SHP77 treated with DMSO at 0.1 percent for 48 hours (cell line): ENCODE measurements around the gene ACOT6.
"Not testable (repeated sequence)": the region's sequence is repeated elsewhere in the genome, so short reads cannot be mapped to it uniquely, and the experiment has no call there.

ENCODE experiments used
- DNase-seq: peaks from one replicate; lab custom pipeline; 2025; lab: John Stamatoyannopoulos, UW

The ACOT6 gene

DNA sequence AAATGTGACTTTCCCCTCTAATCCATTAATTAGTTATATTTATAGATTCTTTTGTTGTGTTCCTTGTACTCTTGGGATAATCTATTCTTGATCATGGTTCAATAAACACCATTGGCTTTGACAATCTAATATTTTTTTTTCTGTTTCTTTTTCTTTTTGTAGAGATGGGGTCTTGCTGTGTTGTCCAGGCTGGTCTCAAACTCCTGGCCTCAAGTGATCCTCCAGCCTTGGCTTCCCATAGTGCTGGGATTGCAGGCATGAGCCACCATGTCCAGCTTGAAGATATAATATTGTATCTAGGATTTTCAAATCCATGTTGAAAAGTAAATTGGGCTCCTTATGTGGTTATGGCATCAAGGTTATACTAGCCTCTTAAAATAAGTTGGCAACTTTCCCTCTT lies 38.7 kb downstream of the ACOT6 start:
- no peak for DNase-seq

DNA sequence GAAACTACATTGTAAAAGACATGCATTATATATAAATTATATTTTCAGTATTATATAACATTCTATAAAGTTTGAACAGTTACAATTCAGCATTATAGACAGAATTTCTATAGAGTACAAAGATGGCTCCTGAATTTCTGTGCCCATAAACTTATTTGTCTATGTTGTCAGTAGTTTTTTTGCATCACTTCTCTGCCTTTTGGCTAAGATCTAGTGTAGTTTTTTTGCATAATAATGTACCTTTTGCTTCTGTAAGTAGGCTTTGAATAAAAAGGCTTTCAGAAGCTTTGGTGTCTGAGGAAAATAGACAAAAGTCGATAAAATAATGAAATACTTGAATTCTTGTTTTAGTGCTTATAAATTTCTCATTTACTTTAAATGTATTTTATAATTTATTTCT lies 43.5 kb downstream of the ACOT6 start:
- no peak for DNase-seq

DNA sequence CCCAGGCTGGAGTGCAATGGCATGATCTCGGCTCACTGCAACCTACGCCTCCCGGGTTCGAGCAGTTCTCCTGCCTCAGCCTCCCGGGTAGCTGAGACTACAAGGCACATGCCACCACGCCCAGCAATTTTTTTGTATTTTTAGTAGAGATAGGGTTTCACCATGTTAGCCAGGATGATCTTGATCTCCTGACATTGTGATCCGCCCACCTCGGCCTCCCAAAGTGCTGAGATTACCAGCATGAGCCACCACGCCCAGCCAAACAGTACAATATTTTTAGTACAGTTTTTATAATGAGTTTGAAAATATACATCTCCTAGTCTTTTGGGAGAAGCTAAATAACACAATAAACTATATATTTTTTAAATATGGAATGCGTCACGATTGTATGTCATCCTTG lies 46.9 kb downstream of the ACOT6 start:
- DNase-seq = not testable (repeated sequence)

DNA sequence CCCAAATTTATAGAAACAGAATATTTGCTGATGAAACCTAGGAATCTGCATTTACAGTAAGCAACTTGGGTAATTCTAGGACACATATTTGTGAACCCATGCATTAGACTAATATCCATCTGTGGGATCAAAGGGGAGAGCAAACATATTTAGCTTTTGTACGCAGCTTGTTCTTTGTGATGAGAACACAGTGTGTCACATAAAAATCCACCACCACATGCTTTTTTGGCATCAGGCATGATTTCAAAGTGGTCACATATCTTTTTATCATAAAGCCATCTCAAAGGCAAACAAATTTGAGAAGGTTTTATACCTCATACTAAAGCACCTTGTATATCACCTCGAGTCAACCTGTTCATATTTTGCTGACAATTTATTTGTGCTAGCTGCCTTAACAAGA lies 48.2 kb downstream of the ACOT6 start:
- DNase-seq = no peak

GRCh38 chr14:73661872-73662271 lies 49.6 kb downstream of the ACOT6 start:
- no peak for DNase-seq

DNA sequence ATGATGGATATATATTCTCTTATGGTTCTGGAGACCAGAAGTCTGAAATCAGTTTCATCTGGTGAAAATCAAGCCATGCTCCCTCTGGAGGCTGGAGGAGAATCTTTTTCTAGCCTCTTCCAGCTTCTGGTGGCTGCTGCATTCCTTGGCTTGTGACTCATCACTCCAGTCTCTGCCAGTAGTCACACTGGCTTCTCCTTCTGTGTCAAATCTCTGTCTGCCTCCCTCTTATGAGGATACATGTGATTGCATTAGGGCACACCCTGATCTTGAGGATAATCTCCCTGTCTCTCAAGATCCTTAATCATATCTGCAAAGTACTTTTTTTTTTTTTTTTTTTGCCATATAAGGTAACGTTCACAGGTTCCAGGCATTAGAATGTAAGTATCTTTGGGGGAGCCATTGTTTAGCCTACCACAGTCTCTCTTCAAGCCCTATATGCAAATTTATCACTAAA lies 50.2 kb downstream of the ACOT6 start:
- no peak for DNase-seq

DNA sequence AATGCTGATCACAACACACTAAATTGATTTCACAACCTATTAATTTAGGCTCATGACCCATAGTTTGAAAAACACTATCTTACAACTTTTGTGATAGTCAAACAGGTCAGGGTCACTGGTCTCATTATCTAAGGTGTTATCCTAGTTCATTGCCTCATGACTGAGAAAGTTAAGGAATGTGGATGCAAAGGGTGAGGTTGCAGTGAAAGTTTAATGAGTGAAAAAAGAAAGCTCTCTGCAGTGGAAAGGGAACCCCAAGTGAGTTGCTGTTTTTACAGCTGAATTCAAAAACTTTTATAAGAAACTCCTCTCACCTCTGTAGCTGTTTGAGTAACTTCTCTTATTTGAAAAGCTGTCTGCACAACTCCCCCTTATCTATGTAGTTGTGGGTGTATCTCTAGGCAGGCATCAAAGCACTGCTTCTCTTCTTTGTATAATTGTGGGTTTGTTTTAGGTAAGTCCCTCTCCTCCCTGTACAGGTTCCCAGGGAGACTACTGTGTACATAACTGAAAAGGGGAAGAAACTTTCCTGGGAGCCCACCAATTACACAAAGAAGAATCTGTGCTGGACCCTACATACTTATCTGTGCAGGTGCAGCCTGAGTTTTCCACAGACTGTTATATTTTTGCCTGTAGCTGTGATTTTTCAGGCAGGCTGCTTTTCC lies 51.4 kb downstream of the ACOT6 start:
- DNase-seq = no peak

DNA sequence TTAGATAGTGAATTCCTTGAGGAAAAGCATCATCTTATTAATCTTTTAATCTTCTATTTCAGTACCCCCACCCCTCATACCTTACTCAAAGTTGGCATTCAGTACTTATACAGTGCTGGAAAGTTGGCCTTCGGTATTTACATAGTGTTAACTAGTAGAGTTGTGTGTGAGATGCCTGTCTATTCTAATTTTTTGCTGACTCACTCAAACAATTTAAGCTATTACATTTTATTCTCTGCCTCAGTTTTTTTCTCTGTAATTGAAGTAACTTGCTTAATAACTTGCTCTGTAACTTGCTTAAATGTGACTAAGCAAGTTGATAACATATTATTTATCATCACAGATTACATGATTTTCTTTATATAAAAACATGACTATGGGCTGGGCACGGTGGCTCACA lies 52.8 kb downstream of the ACOT6 start:
- DNase-seq = no peak

DNA sequence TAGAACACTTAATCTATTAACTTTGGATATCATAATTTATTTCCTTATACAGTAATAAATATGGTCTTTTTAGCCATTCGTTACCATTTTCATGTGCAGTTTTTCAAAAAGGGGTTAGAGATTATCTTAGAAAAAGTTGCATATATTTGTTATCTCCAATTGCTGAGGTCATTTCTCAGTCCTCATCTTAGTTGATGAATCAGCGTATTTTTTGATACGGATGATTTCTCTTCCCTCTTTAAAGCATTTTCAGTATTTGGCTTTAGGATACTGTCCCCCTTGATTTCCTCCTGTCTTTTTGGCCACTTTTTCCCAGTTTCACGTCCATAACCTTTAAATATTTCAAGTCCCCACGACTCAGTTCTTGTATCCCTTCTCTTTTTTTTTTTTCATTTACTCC lies 54.3 kb downstream of the ACOT6 start:
- no peak for DNase-seq

DNA sequence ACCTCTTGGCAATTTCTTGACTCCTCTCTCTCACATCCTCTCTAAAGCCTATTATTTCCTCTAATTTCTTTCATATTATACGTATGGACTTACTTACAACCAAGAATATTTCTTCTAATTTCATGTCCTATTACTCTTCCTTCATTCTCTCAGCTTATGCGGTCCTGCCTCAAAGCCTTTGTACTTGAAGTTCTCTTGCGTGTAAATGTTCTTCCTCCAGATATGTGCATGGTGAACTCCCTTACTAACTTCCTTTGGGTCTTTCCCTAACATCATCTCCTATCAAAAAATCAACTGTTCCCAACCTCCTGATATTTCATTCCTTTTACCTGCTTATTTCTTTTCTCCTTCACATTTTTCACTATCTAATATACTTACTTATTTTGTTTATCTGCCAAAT lies 55.5 kb downstream of the ACOT6 start:
- no peak for DNase-seq
